GM18951 (cell line): ENCODE data around the gene NRG3.

Experiments
- POLR2A ChIP-seq: IDR thresholded peaks from 4 replicates; pipeline ENCODE4 v1.6.1; 2011; ENCODE audit warnings: mild to moderate bottlenecking; ENCODE audit not compliant: insufficient read length, insufficient read depth; ENCODE audit errors: extremely low read depth
- in situ Hi-C: fragments of 300-500 bp; cut with MboI; formaldehyde crosslinking; loops from one replicate; pipeline ENCODE4 v1.12.0; 2022; ENCODE audit warnings: low sequenced_read_pairs, mixed read lengths, inconsistent platforms; ENCODE audit not compliant: unreplicated experiment

Gene NRG3

GRCh38 chr10:81949283-81949682 is 74.3 kb downstream of the NRG3 start:
- no peak for TF ChIP-seq POLR2A
- in situ Hi-C loops = no loop called here

GRCh38 chr10:81950358-81950757 is 75.4 kb downstream of the NRG3 start:
- TF ChIP-seq POLR2A = no peak
- in situ Hi-C loops = no loop called here

GRCh38 chr10:81953420-81953819 is 78.4 kb downstream of the NRG3 start:
- no peak for TF ChIP-seq POLR2A
- in situ Hi-C loops = no loop called here

- in situ Hi-C loops = no loop called here
- no peak for TF ChIP-seq POLR2A
These were observed 83.0 kb downstream of the NRG3 start for GRCh38 chr10:81957976-81958375.

- no peak for TF ChIP-seq POLR2A
- in situ Hi-C loops = no loop called here
These were observed 84.0 kb downstream of the NRG3 start for GRCh38 chr10:81959016-81959415.

GRCh38 chr10:81961451-81962184 is 86.6 kb downstream of the NRG3 start:
- in situ Hi-C loops = no loop called here
- TF ChIP-seq POLR2A = no peak

- TF ChIP-seq POLR2A = no peak
These were observed 88.6 kb downstream of the NRG3 start for GRCh38 chr10:81963606-81964005.

GRCh38 chr10:81967716-81968115 is 92.7 kb downstream of the NRG3 start:
- no peak for TF ChIP-seq POLR2A
- in situ Hi-C loops = no loop called here

More at GRCh38 chr10:81963606-81964005, 88.6 kb downstream of the NRG3 start:
- in situ Hi-C loops = no loop called here

- in situ Hi-C loops = no loop called here
- no peak for TF ChIP-seq POLR2A
These were observed 94.1 kb downstream of the NRG3 start for GRCh38 chr10:81969136-81969535.

GRCh38 chr10:81978238-81978637 is 103.2 kb downstream of the NRG3 start:
- in situ Hi-C loops = no loop called here
- TF ChIP-seq POLR2A = no peak

- in situ Hi-C loops = no loop called here
- TF ChIP-seq POLR2A = no peak
These were observed 106.7 kb downstream of the NRG3 start for GRCh38 chr10:81981724-81982123.

GRCh38 chr10:81984428-81984827 is 109.4 kb downstream of the NRG3 start:
- in situ Hi-C loops = no loop called here
- no peak for TF ChIP-seq POLR2A

GRCh38 chr10:81995254-81995653 is 120.3 kb downstream of the NRG3 start:
- in situ Hi-C loops = no loop called here
- no peak for TF ChIP-seq POLR2A

GRCh38 chr10:81996927-81997326 is 121.9 kb downstream of the NRG3 start:
- in situ Hi-C loops = no loop called here
- no peak for TF ChIP-seq POLR2A

GRCh38 chr10:82020999-82021398 is 146.0 kb downstream of the NRG3 start:
- TF ChIP-seq POLR2A = no peak
- in situ Hi-C loops = no loop called here

- TF ChIP-seq POLR2A = no peak
- in situ Hi-C loops = no loop called here
These were observed 152.7 kb downstream of the NRG3 start for GRCh38 chr10:82027711-82028110.
